ENCODE data around the gene PLEKHG4B.
"Not testable (repeated sequence)": the region's sequence is repeated elsewhere in the genome, so short reads cannot be mapped to it uniquely, and the experiment has no call there.

Gene PLEKHG4B

DNA sequence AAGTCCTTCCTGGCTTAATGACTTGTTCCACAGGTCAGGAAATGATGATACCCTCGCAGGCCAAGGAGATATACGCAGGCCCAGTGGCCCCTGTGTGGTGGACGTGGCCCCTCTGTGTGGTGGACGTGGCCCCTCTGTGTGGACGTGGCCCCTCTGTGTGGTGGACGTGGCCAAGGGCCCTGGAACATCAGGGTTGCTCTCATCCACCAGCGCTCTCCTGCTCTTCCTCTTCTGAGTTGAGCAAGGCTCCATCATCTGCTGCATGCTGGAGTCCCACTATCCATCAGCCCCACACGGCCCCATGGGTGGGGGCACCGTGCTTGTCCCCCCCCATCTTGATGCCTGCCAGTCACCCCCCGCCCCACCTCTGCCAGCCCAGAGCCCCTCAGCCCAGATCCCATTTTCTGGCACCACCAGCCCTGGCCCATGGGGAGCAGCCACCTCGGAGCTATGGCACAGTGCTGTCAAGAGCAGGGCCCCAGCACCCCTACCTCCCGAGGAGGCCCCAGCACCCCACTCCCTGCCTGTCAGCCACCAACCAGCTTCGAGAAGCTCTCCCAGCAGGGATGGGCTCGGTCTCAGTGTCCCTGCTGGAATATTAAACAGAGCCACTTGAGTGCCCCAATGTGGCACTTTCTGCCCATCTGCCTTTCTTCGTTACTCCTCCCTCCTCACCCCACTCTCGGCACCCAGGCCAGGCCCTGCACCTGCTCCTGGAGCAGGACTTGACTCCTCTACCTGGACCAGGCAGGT lies 107.4 kb downstream of the PLEKHG4B start:
- DNase-seq (ENCODE audit: low read depth in 2 of 2): no peak

- DNase-seq (ENCODE audit: low read depth in 2 of 2): no peak
Observed at GRCh38 chr5:199950-200645, 108.1 kb downstream of the PLEKHG4B start.

DNA sequence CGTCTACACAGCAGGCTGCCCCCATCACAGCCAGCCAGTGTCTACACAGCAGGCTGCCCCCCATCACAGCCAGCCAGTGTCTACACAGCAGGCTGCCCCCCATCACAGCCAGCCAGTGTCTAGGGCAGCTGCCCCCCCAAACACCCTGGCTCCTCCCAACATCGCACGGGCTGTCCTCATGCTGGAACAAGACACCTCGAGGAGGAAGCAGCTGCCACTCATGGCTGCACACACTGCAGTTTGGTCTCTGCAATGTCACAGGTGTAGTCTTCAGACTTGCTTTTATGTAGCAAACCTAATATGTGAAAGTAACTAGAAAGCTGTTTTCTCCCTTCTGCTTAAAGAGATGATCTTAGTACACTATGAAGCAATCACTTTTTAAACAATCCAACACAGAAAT lies 109.0 kb downstream of the PLEKHG4B start:
- no peak for DNase-seq (ENCODE audit: low read depth in 2 of 2)

- DNase-seq (ENCODE audit: low read depth in 2 of 2): no peak
Observed at GRCh38 chr5:201672-202071, 109.7 kb downstream of the PLEKHG4B start.

- no peak for DNase-seq (ENCODE audit: low read depth in 2 of 2)
Observed at GRCh38 chr5:203246-203930, 111.4 kb downstream of the PLEKHG4B start.

DNA sequence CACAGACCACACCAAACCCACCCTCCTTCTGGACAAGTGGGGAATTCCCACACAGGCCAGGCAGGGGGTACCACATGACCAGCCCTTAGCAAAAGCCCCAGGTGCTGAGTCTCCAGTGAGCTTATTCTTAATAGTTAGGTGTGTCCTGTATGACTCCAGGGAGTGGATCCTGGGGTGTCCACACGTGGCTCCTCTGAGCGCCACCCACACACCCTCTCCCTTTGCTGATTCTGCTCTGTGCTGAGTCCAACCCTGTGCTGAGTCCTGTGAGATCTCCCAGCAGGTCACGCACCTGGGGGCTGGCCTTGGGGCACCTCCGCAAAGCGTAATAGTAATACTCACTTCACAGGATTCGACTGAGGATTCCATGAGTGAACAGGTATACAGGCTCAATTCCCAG lies 112.0 kb downstream of the PLEKHG4B start:
- no peak for DNase-seq (ENCODE audit: low read depth in 2 of 2)

DNA sequence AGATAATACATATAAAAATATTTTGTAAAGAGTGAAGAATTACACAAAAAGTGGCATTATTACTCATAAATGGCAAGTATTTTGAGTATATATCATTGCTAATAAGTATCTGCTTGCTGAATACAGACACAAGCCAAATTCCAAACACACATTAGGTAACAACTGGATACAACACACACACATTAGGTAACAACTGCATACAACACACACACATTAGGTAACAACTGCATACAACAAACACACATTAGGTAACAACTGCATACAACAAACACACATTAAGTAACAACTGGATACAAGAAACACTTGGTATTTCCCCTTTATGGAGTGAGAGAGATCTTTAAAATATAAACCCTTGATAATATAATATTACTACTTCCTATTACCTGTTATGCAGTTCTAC lies 112.5 kb downstream of the PLEKHG4B start:
- no peak for DNase-seq (ENCODE audit: low read depth in 2 of 2)

- DNase-seq (ENCODE audit: low read depth in 2 of 2): no peak
Observed at GRCh38 chr5:204966-205670, 113.2 kb downstream of the PLEKHG4B start.

GRCh38 chr5:206406-206805 lies 114.4 kb downstream of the PLEKHG4B start:
- no peak for DNase-seq (ENCODE audit: low read depth in 2 of 2)

DNA sequence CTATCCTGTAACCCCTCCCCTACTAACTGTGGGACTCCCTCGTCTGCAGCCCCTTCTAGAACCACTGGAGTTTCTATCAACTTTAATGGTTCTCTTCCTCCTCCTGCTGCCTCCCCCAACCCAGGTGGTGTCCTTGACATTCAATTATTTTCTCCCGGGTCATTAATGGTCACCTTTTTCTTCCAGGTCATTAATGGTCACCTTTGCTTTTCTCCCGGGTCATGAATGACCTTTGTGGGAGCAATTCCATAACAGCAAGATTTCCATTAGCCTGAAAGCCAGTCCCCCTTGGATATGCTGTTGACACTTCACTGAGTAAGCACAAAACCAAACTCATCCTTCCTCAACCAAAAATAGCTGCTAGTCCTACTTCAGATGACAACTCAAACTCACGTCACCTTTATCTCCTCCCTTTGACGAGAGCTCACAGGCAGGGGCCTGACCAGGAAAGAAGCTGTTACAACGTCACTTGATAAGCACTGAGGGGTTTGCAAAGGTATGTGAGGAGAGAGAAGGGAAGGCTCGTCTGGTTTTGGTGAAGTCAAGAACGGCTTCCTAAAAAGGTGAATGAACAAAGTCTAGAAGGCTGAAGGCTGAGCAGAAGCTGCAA lies 115.1 kb downstream of the PLEKHG4B start:
- no peak for DNase-seq (ENCODE audit: low read depth in 2 of 2)

- DNase-seq (ENCODE audit: low read depth in 2 of 2): no peak
Observed at GRCh38 chr5:207599-207998, 115.6 kb downstream of the PLEKHG4B start.

DNA sequence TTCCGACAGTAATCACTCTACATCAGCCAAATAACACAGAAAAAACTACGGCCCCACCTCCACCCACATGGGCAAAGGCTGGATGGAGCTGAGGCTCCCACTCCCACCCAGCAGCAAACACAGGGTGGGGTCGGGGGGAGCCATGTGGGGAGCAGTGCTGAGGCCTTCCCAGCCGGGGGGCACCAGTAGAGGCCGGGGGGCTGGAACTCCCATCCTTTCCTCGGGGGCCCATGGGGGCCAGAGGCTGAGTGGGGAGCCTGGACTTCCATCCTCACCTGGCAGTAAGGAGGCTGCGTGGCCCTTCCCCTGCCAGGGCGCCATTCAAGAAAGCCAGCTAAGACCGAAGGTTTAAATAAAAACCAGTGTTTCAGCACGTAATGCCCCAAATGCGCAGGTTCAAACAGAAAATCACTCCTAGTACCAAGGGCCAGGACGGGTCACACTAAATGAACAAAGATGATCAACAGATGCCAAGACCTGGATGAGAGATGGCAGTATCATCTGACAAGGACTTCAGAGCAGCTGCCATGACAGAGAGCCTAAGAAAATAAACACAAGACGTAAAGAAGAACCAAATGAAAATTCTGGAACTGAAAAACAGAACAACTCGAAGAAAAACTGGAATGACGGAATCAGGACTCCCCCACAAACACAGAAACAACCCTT lies 116.6 kb downstream of the PLEKHG4B start:
- DNase-seq (ENCODE audit: low read depth in 2 of 2): no peak

DNA sequence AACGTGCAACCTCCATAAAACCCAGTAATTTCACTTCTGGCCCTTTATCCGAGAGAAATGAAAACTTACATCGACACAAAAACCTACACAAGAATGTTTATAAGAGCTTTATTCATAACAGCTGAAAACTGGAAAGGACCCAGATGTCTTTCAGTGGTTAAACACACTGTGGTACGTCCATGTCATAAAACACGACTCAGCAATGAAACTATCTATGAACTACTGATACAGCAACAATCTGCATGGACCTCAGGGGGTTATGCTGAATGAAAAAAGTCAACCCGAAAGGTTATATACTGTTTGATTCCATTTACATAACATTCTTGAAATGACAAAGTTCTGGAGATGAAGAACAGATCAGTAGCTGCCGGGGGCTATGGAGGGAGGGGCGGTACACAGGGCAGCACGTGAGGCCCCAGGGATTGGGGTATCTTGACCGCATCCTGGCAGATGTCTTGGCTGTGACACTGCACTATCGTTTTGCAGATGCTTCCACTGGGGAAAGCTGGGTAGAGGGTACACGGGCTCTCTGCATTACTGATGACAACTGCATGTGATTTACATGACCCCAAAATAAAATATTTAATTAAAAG lies 121.9 kb downstream of the PLEKHG4B start:
- no peak for DNase-seq (ENCODE audit: low read depth in 2 of 2)

GRCh38 chr5:215256-215655 lies 123.3 kb downstream of the PLEKHG4B start:
- not testable (repeated sequence) for DNase-seq (ENCODE audit: low read depth in 2 of 2)

GRCh38 chr5:216076-216475 lies 124.1 kb downstream of the PLEKHG4B start:
- not testable (repeated sequence) for DNase-seq (ENCODE audit: low read depth in 2 of 2)

DNA sequence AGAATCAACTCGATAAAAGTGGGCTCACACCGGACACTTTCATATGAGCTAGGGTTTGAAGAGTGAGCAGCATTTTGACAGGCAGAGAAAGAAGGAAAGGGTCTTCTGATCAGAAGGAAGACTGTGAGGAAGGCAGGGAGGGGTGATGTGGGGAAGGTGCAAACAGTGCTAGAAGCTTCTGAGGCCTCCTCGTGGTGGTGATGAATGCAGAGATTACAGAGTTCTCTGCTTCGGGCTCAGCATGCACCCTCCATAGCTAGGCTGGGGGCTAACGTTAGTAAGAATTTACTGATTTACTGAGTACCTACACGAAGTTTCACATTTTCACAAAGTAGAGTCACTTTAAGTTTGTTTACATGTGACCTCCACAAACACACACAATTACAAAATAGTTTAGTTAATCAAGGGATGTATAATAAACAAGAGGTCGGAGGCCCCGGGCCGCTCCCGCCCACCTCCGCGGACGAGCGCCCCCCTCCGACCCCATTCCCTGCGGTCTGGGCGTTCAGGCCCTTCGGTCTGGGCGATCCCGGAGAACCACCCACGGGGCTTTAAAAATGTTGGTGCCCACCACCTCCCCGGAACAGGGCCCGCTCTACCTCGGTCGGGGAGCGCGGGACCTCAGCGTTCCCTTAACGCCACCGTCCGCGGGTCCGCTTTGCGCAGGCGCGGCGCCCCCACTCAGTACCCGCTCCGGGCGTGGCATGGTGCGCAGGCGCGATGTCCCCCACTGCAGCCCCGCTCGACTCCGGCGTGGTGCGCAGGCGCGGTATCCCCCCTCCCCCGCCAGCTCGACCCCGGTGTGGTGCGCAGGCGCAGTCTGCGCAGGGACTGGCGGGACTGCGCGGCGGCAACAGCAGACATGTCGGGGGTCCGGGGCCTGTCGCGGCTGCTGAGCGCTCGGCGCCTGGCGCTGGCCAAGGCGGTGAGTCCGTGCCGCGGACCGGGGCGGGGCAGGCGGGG lies 125.8 kb downstream of the PLEKHG4B start, which contains the start of the genes CCDC127 and SDHA:
Gene CCDC127, minus strand, starts transcription at position 660 of the 963 bp plus-strand sequence. CDS start 1,304 bp downstream, outside the sequence.
Gene SDHA, plus strand, starts transcription at position 827 of the 963 bp plus-strand sequence. Its CDS starts 36 bp downstream, at position 863.
- DNase-seq (ENCODE audit: low read depth in 2 of 2): peak; percentile 94 to 96

GRCh38 chr5:218457-219291 lies 126.7 kb downstream of the PLEKHG4B start:
- DNase-seq (ENCODE audit: low read depth in 2 of 2): peak in 1 of 2 donors; percentile 4

DNA sequence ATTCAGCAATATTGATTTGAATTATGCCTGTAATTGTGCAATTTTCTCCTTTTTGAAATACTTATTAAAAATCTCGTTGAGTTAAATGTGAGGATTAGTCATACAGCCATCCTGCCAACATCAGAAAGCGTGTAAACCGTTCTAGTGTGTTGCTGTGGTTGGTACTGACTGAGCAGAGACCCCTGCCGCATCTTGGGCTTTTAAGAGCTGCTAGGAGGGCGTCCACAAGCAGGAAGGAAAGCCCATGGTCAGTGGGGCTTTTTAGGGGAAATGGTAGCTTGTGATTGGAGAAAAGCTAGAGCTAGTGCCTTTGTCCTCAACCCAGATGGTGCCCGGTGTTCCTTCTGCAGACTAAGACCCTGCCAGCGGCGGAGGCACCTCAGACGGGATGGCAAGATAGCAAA lies 127.5 kb downstream of the PLEKHG4B start:
- DNase-seq (ENCODE audit: low read depth in 2 of 2): no peak

Data from stimulated activated CD8-positive, alpha-beta memory T cell treated with anti-CD3 and anti-CD28 coated beads, Interleukin-15, amount 100 ng/mL, for 4 hours (primary cell).